ENCODE measurements around the gene C9orf85.

- TF ChIP-seq, protein P1, sequence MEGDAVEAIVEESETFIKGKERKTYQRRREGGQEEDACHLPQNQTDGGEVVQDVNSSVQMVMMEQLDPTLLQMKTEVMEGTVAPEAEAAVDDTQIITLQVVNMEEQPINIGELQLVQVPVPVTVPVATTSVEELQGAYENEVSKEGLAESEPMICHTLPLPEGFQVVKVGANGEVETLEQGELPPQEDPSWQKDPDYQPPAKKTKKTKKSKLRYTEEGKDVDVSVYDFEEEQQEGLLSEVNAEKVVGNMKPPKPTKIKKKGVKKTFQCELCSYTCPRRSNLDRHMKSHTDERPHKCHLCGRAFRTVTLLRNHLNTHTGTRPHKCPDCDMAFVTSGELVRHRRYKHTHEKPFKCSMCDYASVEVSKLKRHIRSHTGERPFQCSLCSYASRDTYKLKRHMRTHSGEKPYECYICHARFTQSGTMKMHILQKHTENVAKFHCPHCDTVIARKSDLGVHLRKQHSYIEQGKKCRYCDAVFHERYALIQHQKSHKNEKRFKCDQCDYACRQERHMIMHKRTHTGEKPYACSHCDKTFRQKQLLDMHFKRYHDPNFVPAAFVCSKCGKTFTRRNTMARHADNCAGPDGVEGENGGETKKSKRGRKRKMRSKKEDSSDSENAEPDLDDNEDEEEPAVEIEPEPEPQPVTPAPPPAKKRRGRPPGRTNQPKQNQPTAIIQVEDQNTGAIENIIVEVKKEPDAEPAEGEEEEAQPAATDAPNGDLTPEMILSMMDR (IDR thresholded peaks at IDR 0.05), result no peak
- no peak for TF ChIP-seq ZFX (IDR thresholded peaks at IDR 0.05; ENCODE audit: borderline replicate concordance)
Observed at GRCh38 chr9:72022841-72023240, 111.4 kb downstream of the C9orf85 start.

All from 22Rv1 (cell line).